Spleen (tissue), 11 donors: ENCODE data around the gene CLEC18B. TPM values are rescaled to one million over a fixed set of nuclear protein-coding genes. Genes with fewer than 3 reads are reported as not detected.
"Not testable (repeated sequence)": the region's sequence is repeated elsewhere in the genome, so short reads cannot be mapped to it uniquely, and the experiment has no call there.

Experiments
- DNase-seq: peaks from one replicate; pipeline ENCODE4 v3.0.0-alpha.2; 2020
- H3K27ac ChIP-seq, 8 donors: fragments of 200-600 bp; sonication (generic) in 7 of 8; 1 replicate in 4 of 8; 2 replicates in 4 of 8; pipeline versions ENCODE4 v1.5.0 to v1.8.0; 2016 to 2021; ENCODE audit warnings: inconsistent platforms in 4 of 8, mild to moderate bottlenecking in 4 of 8, moderate library complexity in 1 of 8
- H3K27me3 ChIP-seq, 7 donors: fragments of 200-600 bp; sonication (generic) in 6 of 7; replicated peaks in 1 of 7; 1 replicate in 4 of 7; 2 replicates in 3 of 7; pipeline versions ENCODE4 v1.5.0 to v1.8.0; 2016 to 2021; ENCODE audit warnings: inconsistent platforms in 3 of 7, mild to moderate bottlenecking in 1 of 7
- H3K36me3 ChIP-seq, 6 donors: fragments of 200-600 bp; sonication (generic) in 5 of 6; 1 replicate in 4 of 6; 2 replicates in 2 of 6; pipeline versions ENCODE4 v1.5.0 to v1.8.0; 2016 to 2021; ENCODE audit warnings: inconsistent platforms in 2 of 6
- H3K4me1 ChIP-seq, 6 donors: fragments of 200-600 bp; sonication (generic) in 5 of 6; 1 replicate in 3 of 6; 2 replicates in 3 of 6; pipeline versions ENCODE4 v1.5.0 to v1.8.0; 2016 to 2021; ENCODE audit warnings: inconsistent platforms in 3 of 6
- H3K4me3 ChIP-seq, 8 donors: fragments of 200-600 bp; sonication (generic) in 7 of 8; 1 replicate in 4 of 8; 2 replicates in 4 of 8; pipeline versions ENCODE4 v1.5.0 to v1.8.0; 2016 to 2021; ENCODE audit warnings: inconsistent platforms in 4 of 8, mild to moderate bottlenecking in 4 of 8, moderate library complexity in 2 of 8
- H3K9me3 ChIP-seq, 8 donors: fragments of 200-600 bp; sonication (generic) in 7 of 8; 1 replicate in 4 of 8; 2 replicates in 4 of 8; pipeline versions ENCODE4 v1.5.0 to v1.8.0; 2016 to 2021; ENCODE audit warnings: inconsistent platforms in 4 of 8
- POLR2AphosphoS5 ChIP-seq, 3 donors: sonication (generic); formaldehyde crosslinking; IDR thresholded peaks; one replicate each; pipeline ENCODE4 v1.5.1; 2017; ENCODE audit warnings: antibody characterized with exemption in 3 of 3
- WGBS, 5 donors: extraction: QIAGEN DNeasy Blood & Tissue Kit in 3 of 5; methylation state at CpG; one replicate each; pipeline versions ENCODE4 v1.1.5 to v1.1.7; 2013 to 2018; 5-methylcytosine and 5-hydroxymethylcytosine counted together
- intact Hi-C: fragments of 100-400 bp; cut with DNase I; formaldehyde crosslinking; loops from one replicate; pipeline ENCODE4 v1.15.0; 2023; ENCODE audit warnings: low total_unique reads
- polyA plus RNA-seq, 3 donors: library from polyadenylated mRNA; stranded (reverse); fragments of 200-250 nt; gene quantifications; one replicate each; pipeline ENCODE4 v1.2.1, GENCODE V29; 2013
- total RNA-seq, 7 donors: library from RNA; depleted of rRNA in 3 of 7; stranded (reverse); fragments of >200 nt in 3 of 7; fragmentation: NEBNext Ultra II Directional in 4 of 7; extraction: Animal tissue kit (Norgen Biotek cat#: 25700) in 4 of 7; gene quantifications; one replicate each; pipeline versions ENCODE4 v1.1.0 to v1.2.1, GENCODE V29; 2016 to 2021
- donor health status: healthy with polysubstance abuse.
- donor health status: DM: no; HTN: no; CAD: no; lungs with moderate emphysema.
- donor health status: DM: no; HTN: no; CAD: no.
- donor health status: Bipolar disorder and iron deficiency.
- donor health status: healthy.
- donor health status: DM: no; HTN: no; CAD: no.
- donor health status: DM: yes; HTN: yes; CAD: no.

Gene CLEC18B
- total and polyA plus RNA-seq, 10 donors, result 0.83 to 2.1 (median 1.1) TPM; not detected in 3

GRCh38 chr16:74409185-74409981 lies 11.9 kb downstream of the CLEC18B start:
- H3K4me1 ChIP-seq, H3K27me3 ChIP-seq, intact Hi-C loops, H3K9me3 ChIP-seq, H3K4me3 ChIP-seq, H3K27ac ChIP-seq, H3K36me3 ChIP-seq: not testable (repeated sequence)
- DNase-seq, result peak; percentile 78
- WGBS, 5 donors, result 85 to 94% (median 92%) methylated on average over 2 to 13 of the region's 15 CpGs

DNA sequence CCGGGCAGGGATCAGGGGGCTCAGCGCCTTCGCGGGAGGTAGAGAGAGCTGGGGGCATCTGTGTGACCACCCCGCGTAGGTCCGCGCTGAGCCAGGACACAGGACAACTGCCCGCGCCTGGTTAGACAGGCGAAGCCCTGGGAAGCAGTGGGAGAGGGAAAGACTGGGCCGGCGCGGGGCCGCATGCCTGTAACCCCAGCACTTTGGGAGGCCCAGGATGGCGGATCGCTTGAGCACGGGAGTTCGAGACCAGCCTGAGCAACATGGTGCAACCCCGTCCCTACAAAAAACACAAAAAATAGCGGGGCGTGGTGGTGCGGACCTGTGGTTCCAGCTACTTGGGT lies 13.9 kb downstream of the CLEC18B start:
- peak overlapping the region in 7 of 8 donors; percentile 17 to 63 (median 27) for H3K4me3 ChIP-seq
- H3K4me1 ChIP-seq, H3K9me3 ChIP-seq, H3K27me3 ChIP-seq, intact Hi-C loops, H3K36me3 ChIP-seq: not testable (repeated sequence)
- peak overlapping the region; percentile 41 to 79 (median 69) for H3K27ac ChIP-seq
- TF ChIP-seq POLR2AphosphoS5 (IDR thresholded peaks at IDR 0.05), result peak in 2 of 3 donors; percentile 49 to 61
- 19 to 32% (median 26%) methylated on average over 10 to 19 of the region's 23 CpGs for WGBS, 5 donors
- peak; percentile 78 for DNase-seq

GRCh38 chr16:74406600-74407361 lies 14.5 kb downstream of the CLEC18B start:
- not testable (repeated sequence) for H3K27me3 ChIP-seq, H3K36me3 ChIP-seq
- DNase-seq, result peak; percentile 79

GRCh38 chr16:74404148-74404933 lies 16.9 kb downstream of the CLEC18B start:
- H3K4me3 ChIP-seq, H3K36me3 ChIP-seq, intact Hi-C loops, H3K27me3 ChIP-seq, H3K9me3 ChIP-seq, H3K4me1 ChIP-seq, H3K27ac ChIP-seq: not testable (repeated sequence)
- 33 to 60% (median 51%) methylated on average over 5 to 7 of the region's 14 CpGs for WGBS, 5 donors
- peak; percentile 29 for DNase-seq

More at GRCh38 chr16:74406600-74407361, 14.5 kb downstream of the CLEC18B start:
- H3K4me1 ChIP-seq, intact Hi-C loops, H3K9me3 ChIP-seq: not testable (repeated sequence)
- WGBS, 5 donors, result 3 to 5% (median 4%) methylated on average over 10 to 28 of the region's 71 CpGs; no CpG with 5 or more reads in 2 of the 5 donors
- peak overlapping the region; percentile 41 to 79 (median 69) for H3K27ac ChIP-seq
- H3K4me3 ChIP-seq, result peak overlapping the region in 7 of 8 donors; percentile 17 to 63 (median 27)

GRCh38 chr16:74400238-74400637 lies 21.0 kb downstream of the CLEC18B start:
- H3K4me3 ChIP-seq, intact Hi-C loops, H3K27ac ChIP-seq, H3K36me3 ChIP-seq, H3K27me3 ChIP-seq, H3K9me3 ChIP-seq: not testable (repeated sequence)
- peaks cover 5 to 32% (median 16%) of the 10 kb centered on the region in 6 donors for H3K4me1 ChIP-seq
- WGBS, 5 donors, result 84 to 100% (median 89%) methylated on average over 3 of the region's 4 CpGs
- DNase-seq, result peak; percentile 60

GRCh38 chr16:74398212-74398895 lies 22.9 kb downstream of the CLEC18B start:
- peak in 1 of 3 donors; percentile 63 for TF ChIP-seq POLR2AphosphoS5 (IDR thresholded peaks at IDR 0.05)
- 31 to 64% (median 36%) methylated on average over 9 to 11 of the region's 15 CpGs for WGBS, 5 donors
- intact Hi-C loops, H3K4me3 ChIP-seq, H3K36me3 ChIP-seq, H3K27me3 ChIP-seq, H3K9me3 ChIP-seq: not testable (repeated sequence)
- Histone ChIP-seq H3K4me1 (peaks cover 5 to 32% (median 16%) of the 10 kb centered on the region in 6 donors), H3K27ac (peak overlapping the region in 5 of 8 donors; percentile 29 to 69 (median 60))
- peak; percentile 80 for DNase-seq
